Measurements from ENCODE around the gene TNIK. TPM values are rescaled to one million over a fixed set of nuclear protein-coding genes. Genes with fewer than 3 reads are reported as not detected.

Gene TNIK
- total RNA-seq, 2 donors from 2014 or later: 9.0 to 11.6 TPM

- no peak for TF ChIP-seq CTCF (IDR thresholded peaks at IDR 0.05)
- H3K27ac ChIP-seq: peak overlapping the region in 1 of 2 donors; percentile 17
Measured at GRCh38 chr3:171323938-171324536, 136.2 kb downstream of the TNIK start.

GRCh38 chr3:171321559-171322360, 138.4 kb downstream of the TNIK start:
- Histone ChIP-seq H3K27ac (no peak overlapping the region), H3K4me1 (peaks cover 0 to 33% of the 10 kb centered on the region in 2 donors), H3K4me3 (no peak overlapping the region), H3K36me3 (no peaks in the 10 kb centered on the region), H3K27me3 (no peaks in the 10 kb centered on the region), H3K9me3 (no peaks in the 10 kb centered on the region)
- DNase-seq (ENCODE audit: low spot score): no peak
- no peak for TF ChIP-seq CTCF (IDR thresholded peaks at IDR 0.05)

More at GRCh38 chr3:171323938-171324536, 136.2 kb downstream of the TNIK start:
- Histone ChIP-seq H3K9me3 (no peaks in the 10 kb centered on the region), H3K4me1 (peaks cover 0 to 36% of the 10 kb centered on the region in 2 donors), H3K36me3 (no peaks in the 10 kb centered on the region), H3K27me3 (no peaks in the 10 kb centered on the region), H3K4me3 (no peak overlapping the region)
- no peak for DNase-seq (ENCODE audit: low spot score)

GRCh38 chr3:171320750-171321558, 139.3 kb downstream of the TNIK start:
- no peak overlapping the region for H3K4me3 ChIP-seq
- DNase-seq (ENCODE audit: low spot score): peak; percentile 59

GRCh38 chr3:171317171-171317570, 143.0 kb downstream of the TNIK start:
- no peaks in the 10 kb centered on the region for H3K36me3 ChIP-seq
- H3K27ac ChIP-seq: no peak overlapping the region
- no peaks in the 10 kb centered on the region for H3K27me3 ChIP-seq
- H3K4me3 ChIP-seq: no peak overlapping the region
- no peaks in the 10 kb centered on the region for H3K9me3 ChIP-seq
- H3K4me1 ChIP-seq: peaks cover 0 to 29% of the 10 kb centered on the region in 2 donors
- DNase-seq (ENCODE audit: low spot score): peak; percentile 62
- peak in 1 of 2 donors; percentile 18 for TF ChIP-seq CTCF (IDR thresholded peaks at IDR 0.05)

More at GRCh38 chr3:171320750-171321558, 139.3 kb downstream of the TNIK start:
- Histone ChIP-seq H3K4me1 (peaks cover 0 to 33% of the 10 kb centered on the region in 2 donors), H3K9me3 (no peaks in the 10 kb centered on the region), H3K36me3 (no peaks in the 10 kb centered on the region), H3K27ac (peak overlapping the region in 1 of 2 donors; percentile 40), H3K27me3 (no peaks in the 10 kb centered on the region)
- no peak for TF ChIP-seq CTCF (IDR thresholded peaks at IDR 0.05)

GRCh38 chr3:171315919-171316318, 144.3 kb downstream of the TNIK start:
- DNase-seq (ENCODE audit: low spot score): no peak
- no peaks in the 10 kb centered on the region for H3K9me3 ChIP-seq
- H3K36me3 ChIP-seq: no peaks in the 10 kb centered on the region
- TF ChIP-seq CTCF (IDR thresholded peaks at IDR 0.05): no peak
- peaks cover 0 to 20% of the 10 kb centered on the region in 2 donors for H3K4me1 ChIP-seq
- no peak overlapping the region for H3K27ac ChIP-seq
- no peak overlapping the region for H3K4me3 ChIP-seq
- no peaks in the 10 kb centered on the region for H3K27me3 ChIP-seq

All from right atrium auricular region (tissue), 2 donors.